ENCODE data around the gene NTHL1.

- TF ChIP-seq CTCF (IDR thresholded peaks at IDR 0.05) (no peak), POLR2A (IDR thresholded peaks at IDR 0.05) (no peak)
Observed at GRCh38 chr16:2022723-2023091, 24.9 kb downstream of the NTHL1 start.

Measured in testis (tissue), 2 donors.